T-helper 2 cell treated with Interferon-gamma antibody and Interleukin-4, amounts not matched to agents 100 ng/mL and 5 ng/mL, for 36 hours (primary cell): ENCODE results near the gene PPP1R1A. TPM values are rescaled to one million over a fixed set of nuclear protein-coding genes. Genes with fewer than 3 reads are reported as not detected.

Experiments
- intact Hi-C: fragments of 100-400 bp; cut with micrococcal nuclease; formaldehyde crosslinking; loops from one replicate; pipeline ENCODE4 v1.15.1; 2023
- total RNA-seq: library from RNA; stranded (reverse); gene quantifications from 2 replicates; pipeline ENCODE4 v1.2.3, GENCODE V29; 2022

The PPP1R1A gene, protein sequence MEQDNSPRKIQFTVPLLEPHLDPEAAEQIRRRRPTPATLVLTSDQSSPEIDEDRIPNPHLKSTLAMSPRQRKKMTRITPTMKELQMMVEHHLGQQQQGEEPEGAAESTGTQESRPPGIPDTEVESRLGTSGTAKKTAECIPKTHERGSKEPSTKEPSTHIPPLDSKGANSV
- not detected in 2 replicates for total RNA-seq

DNA sequence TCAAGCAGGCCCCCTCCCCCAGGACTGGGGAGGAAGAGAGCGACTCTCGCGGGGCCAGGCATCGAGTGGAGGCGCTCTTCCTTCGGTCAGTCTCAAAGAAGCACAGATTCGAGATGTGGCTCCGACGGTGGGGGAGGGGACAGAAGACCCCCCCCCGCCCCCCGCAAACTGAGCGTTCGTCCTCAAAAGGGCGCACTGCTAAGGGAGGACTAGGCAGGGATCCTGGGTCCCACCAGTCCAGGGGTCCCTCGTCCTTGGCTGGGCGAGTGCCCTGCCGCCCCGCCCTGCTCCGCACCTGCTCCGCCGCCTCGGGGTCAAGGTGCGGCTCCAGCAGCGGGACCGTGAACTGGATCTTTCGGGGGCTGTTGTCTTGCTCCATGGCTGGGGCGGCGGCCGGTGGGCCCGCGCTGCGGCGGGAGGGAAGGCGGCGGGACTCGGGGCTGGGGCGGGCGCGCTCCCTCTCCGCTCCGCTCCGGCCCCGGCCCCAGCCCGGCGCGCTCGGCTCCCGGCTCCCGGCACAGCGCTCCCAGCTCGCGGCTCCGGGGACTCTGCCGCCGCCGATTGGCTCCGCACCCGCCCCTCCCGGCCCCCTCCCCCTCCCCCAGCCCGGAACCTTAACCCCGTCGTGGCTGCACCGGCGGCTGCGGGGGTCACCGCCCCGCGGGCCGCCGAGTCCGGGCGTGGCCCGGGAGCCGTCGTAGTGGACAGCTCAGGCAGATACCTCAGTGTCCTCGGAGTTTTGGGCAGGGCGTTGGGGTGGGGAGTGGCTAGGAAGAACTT is at the start of gene PPP1R1A:
Gene PPP1R1A (minus strand): TSS at position 550 of the 780 bp plus-strand sequence. CDS start 171 bp downstream, at position 379.
- intact Hi-C loops: no loop called here

DNA sequence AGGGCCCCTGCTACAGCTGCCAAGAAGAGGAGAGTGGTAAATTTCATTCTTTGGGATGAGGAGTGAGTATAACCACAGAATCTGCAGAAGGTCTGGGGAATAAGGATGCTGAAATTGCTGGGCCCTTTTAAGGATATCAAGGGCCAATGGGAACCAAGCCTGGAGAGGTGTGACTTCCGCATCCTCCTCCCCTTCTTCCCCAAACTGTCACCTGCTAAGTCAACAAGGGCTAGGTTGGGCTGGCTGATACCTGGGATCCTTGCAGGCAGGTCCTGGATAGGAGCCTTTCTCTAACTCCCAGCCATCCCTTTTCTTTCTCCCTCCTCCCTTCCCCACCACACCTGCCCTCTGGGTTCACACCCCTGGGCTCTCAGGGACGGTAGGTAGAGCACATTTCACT is 46.3 kb upstream of the PPP1R1A start, which contains the start of gene LACRT:
Gene LACRT (minus strand): TSS at position 101 of the 400 bp plus-strand sequence. CDS start 54 bp downstream, at position 47.
- intact Hi-C loops: no loop called here

GRCh38 chr12:54631988-54632728 is 43.7 kb upstream of the PPP1R1A start:
- intact Hi-C loops: no loop called here

- intact Hi-C loops: no loop called here
Observed at GRCh38 chr12:54631551-54631950, 43.1 kb upstream of the PPP1R1A start.

GRCh38 chr12:54629925-54630324 is 41.5 kb upstream of the PPP1R1A start:
- intact Hi-C loops: no loop called here

GRCh38 chr12:54628186-54628846 is 39.9 kb upstream of the PPP1R1A start:
- intact Hi-C loops: no loop called here

DNA sequence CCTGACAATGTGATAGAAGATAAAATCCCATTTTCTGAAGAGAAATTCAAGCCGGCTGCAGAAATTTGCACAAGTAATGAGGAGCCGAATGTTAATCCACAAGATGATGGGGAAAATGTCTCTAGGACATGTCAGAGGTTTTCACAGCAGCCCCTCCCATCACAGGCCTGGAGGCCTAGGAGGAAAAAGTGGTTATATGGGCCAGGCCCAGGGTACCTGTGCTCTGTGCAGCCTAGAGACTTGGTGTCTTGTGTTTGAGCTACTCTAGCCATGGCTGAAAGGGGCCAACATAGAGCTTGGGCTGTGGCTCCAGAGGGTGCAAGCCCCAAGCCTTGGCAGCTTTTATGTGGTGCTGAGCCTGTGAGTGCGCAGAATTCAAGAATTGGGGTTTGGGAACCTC is 38.8 kb upstream of the PPP1R1A start:
- intact Hi-C loops: no loop called here

GRCh38 chr12:54625598-54625997 is 37.1 kb upstream of the PPP1R1A start:
- intact Hi-C loops: no loop called here

DNA sequence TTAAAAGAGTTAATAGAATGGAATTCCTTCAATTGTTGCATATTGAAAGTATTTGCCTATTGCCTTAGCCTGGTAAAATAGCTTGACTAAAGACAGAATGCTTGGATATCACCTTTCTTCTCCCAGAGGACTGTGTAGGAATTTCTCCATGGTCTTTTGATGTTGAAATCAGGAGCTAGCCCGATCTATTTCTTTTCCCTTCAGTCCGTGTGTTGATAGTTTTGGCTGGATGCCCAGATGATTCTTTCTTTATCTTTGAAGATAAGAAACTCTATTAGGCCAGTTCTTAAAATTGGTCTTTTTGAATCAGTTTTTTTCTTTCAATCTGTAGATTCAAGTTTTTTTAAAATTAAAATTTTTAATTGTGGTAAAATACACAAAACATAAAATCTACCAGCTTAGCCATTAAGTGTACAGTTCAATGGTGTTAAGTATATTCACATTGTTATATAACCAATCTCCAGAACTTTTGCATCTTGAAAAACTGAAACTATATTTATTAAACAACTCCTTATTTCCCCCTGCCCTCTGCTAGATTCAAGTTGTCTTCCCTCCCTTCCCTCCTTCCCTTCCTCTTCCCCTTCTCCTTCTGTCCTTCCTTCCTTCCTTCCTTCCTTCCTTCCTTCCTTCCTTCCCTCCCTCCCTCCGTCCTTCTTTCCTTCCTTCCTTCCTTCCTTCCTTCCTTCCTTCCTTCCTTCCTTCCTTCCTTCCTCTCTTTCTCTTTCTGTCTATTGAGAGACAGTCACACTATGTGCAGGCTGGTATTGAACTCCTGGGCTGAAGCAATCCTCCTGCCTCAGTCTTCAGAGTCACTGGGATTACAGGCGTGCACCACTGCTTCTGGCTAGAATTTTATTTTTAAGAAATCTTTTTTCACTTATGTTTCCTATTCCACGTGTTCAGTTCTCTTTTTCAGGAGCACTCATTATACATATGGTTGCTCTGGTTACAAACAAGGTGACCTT is 36.1 kb upstream of the PPP1R1A start:
- intact Hi-C loops: no loop called here

DNA sequence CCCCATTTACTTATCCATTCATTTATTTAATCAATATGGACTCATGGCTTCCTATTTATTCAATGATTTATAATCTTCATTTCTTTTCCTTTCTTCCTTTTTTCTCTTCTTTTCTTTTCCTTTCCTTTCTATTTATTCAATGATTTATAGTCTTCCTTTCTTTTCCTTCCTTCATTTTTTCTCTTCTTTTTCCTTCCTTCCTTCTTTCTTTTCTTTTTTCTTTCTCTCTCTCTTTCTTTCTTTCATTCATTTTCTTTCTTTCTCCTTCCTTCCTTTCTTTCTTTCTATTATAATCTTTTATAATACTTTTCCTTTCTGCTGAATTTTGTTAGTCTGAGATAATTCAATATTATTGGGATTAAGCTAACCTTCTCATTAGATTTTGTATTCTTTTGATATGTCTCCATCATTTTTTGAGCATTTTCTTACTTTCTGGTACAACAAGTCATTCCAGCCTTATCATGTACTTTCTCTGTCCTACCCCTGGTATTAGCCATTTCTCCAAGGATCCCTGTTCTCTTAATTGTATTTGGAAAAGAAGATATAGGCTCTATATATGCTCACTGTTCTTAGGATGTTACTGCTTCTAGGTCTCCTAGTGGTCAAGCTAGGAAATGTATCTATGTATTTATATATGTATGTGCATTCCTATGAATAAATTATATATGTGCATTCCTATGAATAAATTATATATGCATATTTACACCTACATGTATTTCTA is 34.2 kb upstream of the PPP1R1A start:
- intact Hi-C loops: no loop called here

GRCh38 chr12:54616933-54617680 is 28.6 kb upstream of the PPP1R1A start:
- intact Hi-C loops: no loop called here

DNA sequence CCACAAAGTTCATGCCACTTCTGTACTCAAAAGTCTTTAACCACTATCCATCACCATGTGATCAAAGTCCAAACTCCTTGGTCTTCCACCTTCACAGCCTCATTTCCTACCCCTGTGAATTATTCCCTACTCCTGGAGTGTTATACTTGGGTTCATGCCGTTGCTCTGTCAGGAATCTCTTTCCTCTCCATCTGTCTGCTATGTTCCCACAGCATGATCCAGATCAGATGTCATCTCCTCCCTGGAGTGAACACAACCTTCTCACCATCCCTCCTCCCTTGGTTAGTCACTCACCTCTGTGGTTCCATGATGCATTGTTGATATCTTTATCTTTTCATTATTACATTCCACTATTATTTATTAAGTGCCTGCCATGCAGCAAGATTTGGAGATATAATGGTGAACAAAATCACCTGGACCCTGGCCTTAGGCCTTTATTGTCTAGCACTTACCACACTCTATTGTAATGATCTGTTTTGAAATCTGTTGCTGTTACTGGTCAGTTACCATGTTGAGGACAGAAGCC is 23.8 kb upstream of the PPP1R1A start:
- intact Hi-C loops: no loop called here

DNA sequence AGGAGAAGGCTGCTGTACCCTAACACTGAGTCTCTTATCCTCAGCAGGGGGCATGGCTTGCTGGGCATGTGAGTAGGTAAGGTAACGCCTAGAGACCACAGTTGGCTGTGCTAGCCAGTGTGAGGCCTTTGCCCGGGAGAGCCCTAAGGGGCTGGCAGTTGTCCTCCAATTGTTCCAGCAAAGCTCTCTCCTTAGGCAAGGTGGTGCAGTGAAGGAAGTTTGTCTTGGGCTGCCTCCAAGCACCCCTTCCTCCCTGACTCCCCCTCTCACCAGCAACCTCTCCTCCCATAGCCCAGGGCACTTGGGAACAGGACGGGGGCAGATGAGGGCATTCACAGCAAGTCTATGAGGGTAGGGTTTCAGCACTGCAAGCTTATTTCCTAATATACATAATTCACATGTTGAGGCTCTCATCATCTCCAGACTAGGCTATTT is 23.3 kb upstream of the PPP1R1A start:
- intact Hi-C loops: no loop called here

DNA sequence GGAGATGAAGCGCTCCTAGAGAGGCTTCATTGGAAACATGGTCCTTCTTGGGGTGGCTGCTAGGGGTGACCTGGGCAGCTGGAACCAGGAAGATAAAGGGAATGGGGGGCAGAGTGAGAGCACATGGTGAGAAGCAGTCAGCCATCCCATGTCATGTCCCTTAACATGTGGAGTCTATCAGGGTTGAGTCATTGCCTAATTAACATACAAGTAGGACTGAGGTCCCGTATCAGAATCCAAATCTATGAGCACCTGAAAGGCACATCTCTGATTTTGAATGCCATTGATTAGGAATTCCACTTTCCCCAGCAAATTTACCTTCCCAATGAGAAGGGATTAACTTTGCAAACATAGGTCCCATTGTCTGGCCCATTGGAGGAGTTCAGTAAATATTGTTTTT is 20.3 kb upstream of the PPP1R1A start:
- intact Hi-C loops: no loop called here

- intact Hi-C loops: no loop called here
Observed at GRCh38 chr12:54608156-54608555, 19.7 kb upstream of the PPP1R1A start.

DNA sequence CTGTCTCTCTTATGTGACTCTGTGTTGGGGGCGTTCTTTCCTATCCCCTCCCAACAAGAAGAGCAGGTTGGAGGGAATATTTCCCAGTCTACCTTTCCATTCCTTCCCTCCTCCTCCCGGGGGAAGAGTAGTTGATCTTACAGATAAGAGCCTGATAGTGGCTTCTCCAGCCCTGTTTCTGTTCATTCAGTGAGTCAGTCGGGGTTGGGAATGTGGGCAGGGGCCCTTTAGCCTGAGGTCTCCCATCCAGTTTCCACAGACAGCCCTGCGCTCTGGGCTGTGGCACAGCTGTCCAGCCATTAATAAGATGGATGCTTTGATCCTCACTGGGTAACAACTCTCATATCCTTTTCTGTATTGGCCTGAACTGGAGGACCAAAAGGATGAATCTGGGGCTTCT is 18.1 kb upstream of the PPP1R1A start:
- intact Hi-C loops: no loop called here

GRCh38 chr12:54605138-54605970 is 16.9 kb upstream of the PPP1R1A start:
- intact Hi-C loops: no loop called here

DNA sequence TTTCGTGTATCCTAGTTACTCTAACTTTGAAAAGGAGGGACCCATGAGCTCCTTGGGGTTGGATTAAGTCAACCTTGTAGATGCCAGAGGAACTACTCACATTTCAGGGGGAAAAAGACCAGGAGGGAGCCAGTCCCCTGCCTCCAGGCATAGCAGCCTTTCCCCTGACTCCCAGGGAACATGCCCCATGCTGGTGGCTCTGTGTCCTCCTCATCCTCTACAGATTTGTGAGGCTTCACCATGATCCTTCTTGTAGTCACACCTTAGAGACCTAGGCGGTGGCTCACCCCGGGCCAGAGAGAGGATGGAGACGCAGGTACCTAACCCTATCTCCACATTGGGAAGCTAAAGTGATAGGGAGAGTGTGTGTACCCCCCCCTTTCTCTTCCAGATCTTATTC is 16.0 kb upstream of the PPP1R1A start:
- intact Hi-C loops: no loop called here
